Kidney epithelial cell (primary cell): Measurements from ENCODE around the gene TIPARP. TPM values are rescaled to one million over a fixed set of nuclear protein-coding genes. Genes with fewer than 3 reads are reported as not detected.
"Not testable (repeated sequence)": the region's sequence is repeated elsewhere in the genome, so short reads cannot be mapped to it uniquely, and the experiment has no call there.

Experiments
- DNase-seq: peaks from one replicate; pipeline ENCODE4 v3.0.0-alpha.2; 2010; ENCODE audit warnings: low read depth
- H3K27me3 ChIP-seq: 2 replicates; pipeline ENCODE4 v1.6.0; 2011; ENCODE audit warnings: low read length; ENCODE audit not compliant: control insufficient read depth, insufficient read depth
- H3K36me3 ChIP-seq: 2 replicates; pipeline ENCODE4 v1.5.1; 2011; ENCODE audit warnings: low read length; ENCODE audit not compliant: control insufficient read depth, insufficient read depth
- H3K4me3 ChIP-seq: 2 replicates; pipeline ENCODE4 v1.5.1; 2011; ENCODE audit warnings: low read depth, mild to moderate bottlenecking, control low read depth, low read length
- CTCF ChIP-seq: IDR thresholded peaks from 2 replicates; pipeline ENCODE4 v1.5.1; 2011; ENCODE audit warnings: mild to moderate bottlenecking, moderate library complexity, low read length, control low read depth, inconsistent platforms; ENCODE audit not compliant: insufficient read depth, poor library complexity, severe bottlenecking
- total RNA-seq: library from RNA; depleted of rRNA; stranded (reverse); fragments of >200 nt; gene quantifications from 2 replicates; pipeline ENCODE4 v1.2.3, GENCODE V29; 2015

The TIPARP gene
- total RNA-seq, 1 donor from 2014 or later = 26.2 TPM

- no peaks in the 10 kb centered on the region for H3K36me3 ChIP-seq
- no peak for TF ChIP-seq CTCF
- no peak overlapping the region for H3K4me3 ChIP-seq
- no peak for DNase-seq
- no peaks in the 10 kb centered on the region for H3K27me3 ChIP-seq
Measured at GRCh38 chr3:156702367-156702766, 28.0 kb downstream of the TIPARP start.

GRCh38 chr3:156704370-156705036, 30.1 kb downstream of the TIPARP start:
- no peak for DNase-seq
- H3K27me3 ChIP-seq = no peaks in the 10 kb centered on the region
- TF ChIP-seq CTCF = no peak
- H3K36me3 ChIP-seq = no peaks in the 10 kb centered on the region
- no peak overlapping the region for H3K4me3 ChIP-seq

GRCh38 chr3:156705761-156706616, 31.6 kb downstream of the TIPARP start:
- no peak for DNase-seq
- no peak overlapping the region for H3K4me3 ChIP-seq
- TF ChIP-seq CTCF = no peak
- no peaks in the 10 kb centered on the region for H3K36me3 ChIP-seq
- no peaks in the 10 kb centered on the region for H3K27me3 ChIP-seq

GRCh38 chr3:156707588-156707987, 33.2 kb downstream of the TIPARP start:
- DNase-seq = no peak
- TF ChIP-seq CTCF = no peak
- Histone ChIP-seq H3K36me3 (no peaks in the 10 kb centered on the region), H3K27me3 (no peaks in the 10 kb centered on the region), H3K4me3 (no peak overlapping the region)

GRCh38 chr3:156710429-156710828, 36.0 kb downstream of the TIPARP start:
- TF ChIP-seq CTCF = no peak
- Histone ChIP-seq H3K36me3 (no peaks in the 10 kb centered on the region), H3K4me3 (no peak overlapping the region), H3K27me3 (no peaks in the 10 kb centered on the region)
- DNase-seq = no peak

GRCh38 chr3:156711113-156711512, 36.7 kb downstream of the TIPARP start:
- no peak for DNase-seq
- TF ChIP-seq CTCF = no peak
- Histone ChIP-seq H3K4me3 (no peak overlapping the region), H3K27me3 (no peaks in the 10 kb centered on the region), H3K36me3 (no peaks in the 10 kb centered on the region)

- DNase-seq, H3K4me3 ChIP-seq, H3K27me3 ChIP-seq, H3K36me3 ChIP-seq: not testable (repeated sequence)
Measured at GRCh38 chr3:156711944-156712343, 37.6 kb downstream of the TIPARP start.
